Measurements from ENCODE around the gene PDE2A.

DNA sequence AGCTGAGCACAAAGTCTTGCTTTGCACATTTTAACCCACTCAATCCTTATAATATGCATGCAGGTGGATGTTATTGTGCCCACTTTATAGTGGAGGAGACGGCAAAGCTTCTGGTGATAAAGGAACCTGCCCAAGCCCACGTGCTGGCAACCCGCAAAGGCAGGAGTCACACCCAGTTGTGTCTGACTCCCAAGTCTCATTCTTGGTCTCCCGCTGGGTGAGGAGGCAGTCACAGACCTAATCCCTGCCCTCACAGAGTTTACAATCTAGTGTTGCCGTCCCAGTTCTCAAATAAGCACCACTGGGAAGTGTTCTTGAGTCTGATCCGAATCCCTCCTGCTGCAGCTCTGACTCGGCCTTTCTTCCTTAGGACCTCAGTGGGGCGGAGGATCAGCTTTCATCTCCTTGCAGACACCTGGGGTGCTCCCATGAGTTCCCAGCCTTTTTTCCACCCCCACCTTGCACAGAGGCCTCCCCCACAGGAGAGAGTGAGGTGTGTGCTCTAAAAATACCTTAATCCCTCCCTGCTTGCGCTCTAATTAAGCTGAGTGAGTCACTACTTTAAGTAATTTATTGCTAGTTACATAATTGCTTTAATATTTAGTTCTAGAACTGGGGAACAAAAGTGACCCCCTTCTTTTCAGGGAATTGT, 15.1 kb downstream of the PDE2A start:
- TF ChIP-seq POLR2A (IDR thresholded peaks at IDR 0.05; ENCODE audit: low read depth) (no peak), EP300 (IDR thresholded peaks at IDR 0.05) (no peak)
- TF ChIP-seq, protein P1, sequence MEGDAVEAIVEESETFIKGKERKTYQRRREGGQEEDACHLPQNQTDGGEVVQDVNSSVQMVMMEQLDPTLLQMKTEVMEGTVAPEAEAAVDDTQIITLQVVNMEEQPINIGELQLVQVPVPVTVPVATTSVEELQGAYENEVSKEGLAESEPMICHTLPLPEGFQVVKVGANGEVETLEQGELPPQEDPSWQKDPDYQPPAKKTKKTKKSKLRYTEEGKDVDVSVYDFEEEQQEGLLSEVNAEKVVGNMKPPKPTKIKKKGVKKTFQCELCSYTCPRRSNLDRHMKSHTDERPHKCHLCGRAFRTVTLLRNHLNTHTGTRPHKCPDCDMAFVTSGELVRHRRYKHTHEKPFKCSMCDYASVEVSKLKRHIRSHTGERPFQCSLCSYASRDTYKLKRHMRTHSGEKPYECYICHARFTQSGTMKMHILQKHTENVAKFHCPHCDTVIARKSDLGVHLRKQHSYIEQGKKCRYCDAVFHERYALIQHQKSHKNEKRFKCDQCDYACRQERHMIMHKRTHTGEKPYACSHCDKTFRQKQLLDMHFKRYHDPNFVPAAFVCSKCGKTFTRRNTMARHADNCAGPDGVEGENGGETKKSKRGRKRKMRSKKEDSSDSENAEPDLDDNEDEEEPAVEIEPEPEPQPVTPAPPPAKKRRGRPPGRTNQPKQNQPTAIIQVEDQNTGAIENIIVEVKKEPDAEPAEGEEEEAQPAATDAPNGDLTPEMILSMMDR (IDR thresholded peaks at IDR 0.05), result no peak

Measured in esophagus muscularis mucosa (tissue), 4 donors.